ENCODE results near the gene DLG2.

Gene DLG2

DNA sequence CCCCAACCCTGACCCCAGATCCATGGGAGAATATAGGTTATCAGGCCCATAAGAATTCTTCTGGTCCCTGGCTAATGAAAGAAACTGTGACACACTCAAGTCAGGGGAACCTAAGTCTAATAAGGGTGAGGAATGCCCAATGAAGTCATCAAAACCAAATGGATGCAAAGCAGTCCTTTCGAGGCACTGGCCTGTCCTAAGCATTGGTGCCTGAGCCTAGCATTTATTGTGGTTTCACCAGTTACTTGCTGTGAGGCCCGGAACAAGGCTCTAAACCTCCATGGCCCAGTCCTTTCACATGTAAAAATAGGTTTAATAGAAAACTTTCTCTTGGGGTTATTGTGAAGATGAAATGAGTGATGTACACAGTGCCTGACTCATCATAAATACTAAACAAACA is 712.6 kb downstream of the DLG2 start:
- no peak for DNase-seq

DNA sequence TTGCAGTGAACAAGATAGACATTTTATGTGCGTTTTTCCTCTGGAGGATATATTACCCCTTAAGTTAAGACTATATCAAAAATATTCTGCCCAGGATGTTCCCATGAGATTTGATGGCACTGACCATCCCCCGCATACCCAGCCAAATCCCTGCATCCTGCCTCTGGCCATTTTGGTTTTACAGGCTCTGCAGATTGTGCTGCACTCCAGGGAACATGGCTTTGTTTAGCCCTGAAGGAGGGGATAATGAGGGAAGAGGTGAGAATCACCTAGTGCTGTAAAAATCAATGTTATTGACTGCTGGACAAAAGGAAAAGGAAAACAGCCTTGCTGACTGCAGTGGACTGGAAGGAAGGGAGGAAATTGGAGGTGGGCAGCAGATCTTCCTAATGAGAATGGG is 717.4 kb downstream of the DLG2 start:
- no peak for DNase-seq

DNA sequence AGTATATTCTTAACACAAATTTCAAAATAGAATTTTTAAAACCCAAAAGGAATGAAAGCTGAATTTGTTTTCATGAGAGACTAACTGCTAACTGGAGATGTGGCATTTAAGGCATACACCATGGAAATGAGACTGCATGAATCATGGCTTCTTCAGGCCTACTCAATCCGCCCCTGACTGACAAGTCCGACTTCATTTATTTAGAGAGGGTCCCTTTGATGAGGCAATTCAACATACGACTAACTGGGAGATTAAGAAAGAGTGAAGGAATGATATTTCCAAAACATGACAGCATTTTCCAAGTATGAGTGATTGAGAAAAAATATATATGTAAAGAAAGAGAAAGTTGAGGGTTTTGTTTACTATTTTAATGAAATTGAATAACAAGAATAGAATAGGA is 720.1 kb downstream of the DLG2 start:
- no peak for DNase-seq

GRCh38 chr11:84905411-84905810 is 721.7 kb downstream of the DLG2 start:
- DNase-seq: no peak

- DNase-seq: no peak
Observed at GRCh38 chr11:84902445-84902844, 724.7 kb downstream of the DLG2 start.

GRCh38 chr11:84901991-84902390 is 725.2 kb downstream of the DLG2 start:
- peak in 1 of 56 donors; percentile 6 for DNase-seq

DNA sequence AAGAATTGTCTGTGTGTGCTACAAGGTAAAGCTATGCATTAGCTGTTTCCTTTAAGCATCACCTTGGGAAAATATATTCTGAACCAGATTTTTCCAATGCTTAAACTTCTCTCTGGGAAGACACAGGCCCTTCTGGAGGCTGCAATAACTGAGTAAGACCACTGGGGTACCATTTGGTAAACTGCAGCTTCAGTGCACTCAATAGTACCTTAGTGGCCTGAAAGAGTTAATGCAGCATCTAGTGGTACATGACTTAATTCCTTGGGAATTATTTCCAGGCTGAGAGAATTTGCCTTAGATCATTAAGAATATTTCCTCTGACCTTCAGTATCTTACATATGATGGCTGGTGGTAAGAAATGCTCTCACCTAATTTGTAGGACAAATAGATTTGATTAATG is 727.4 kb downstream of the DLG2 start:
- no peak for DNase-seq

DNA sequence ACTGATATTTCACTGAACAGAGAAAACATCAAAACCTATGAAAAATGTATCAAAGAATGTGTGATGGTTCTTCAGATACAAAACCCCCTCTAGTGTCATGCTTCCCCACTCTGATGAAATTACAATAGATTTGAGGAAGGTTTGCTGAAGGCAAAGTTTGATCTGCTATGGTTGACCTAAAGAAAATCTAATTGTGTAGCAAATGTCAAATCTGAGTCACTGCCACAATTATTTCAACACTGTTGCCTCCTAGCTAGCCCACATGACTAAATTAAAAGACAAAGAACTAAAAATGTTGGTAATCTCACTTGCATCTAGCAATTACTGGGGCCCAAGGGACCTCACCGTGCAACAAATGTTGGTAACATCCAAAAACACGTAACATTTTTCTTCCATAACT is 728.0 kb downstream of the DLG2 start:
- DNase-seq: no peak

- DNase-seq: no peak
Observed at GRCh38 chr11:84894666-84895065, 732.5 kb downstream of the DLG2 start.

DNA sequence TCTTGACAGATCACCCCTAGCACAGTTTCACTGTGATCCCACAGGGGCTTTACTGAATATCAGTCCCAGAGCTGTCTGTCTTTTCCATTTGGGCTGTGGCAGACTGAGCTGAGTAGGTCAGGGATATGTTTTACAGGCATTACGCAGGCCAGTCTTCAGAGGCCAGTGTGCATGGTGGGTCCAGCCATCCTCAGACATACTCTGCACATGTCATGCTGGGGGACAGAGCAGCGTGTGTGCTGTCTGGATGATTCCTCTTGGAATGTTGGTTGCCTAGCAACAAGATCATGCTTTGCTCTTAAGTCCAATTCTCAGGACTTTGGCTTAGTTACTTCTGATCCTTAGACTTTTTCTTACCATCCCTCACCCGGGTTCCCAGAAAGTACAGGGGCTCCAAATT is 736.5 kb downstream of the DLG2 start:
- DNase-seq: no peak

GRCh38 chr11:84889556-84889955 is 737.6 kb downstream of the DLG2 start:
- no peak for DNase-seq

DNA sequence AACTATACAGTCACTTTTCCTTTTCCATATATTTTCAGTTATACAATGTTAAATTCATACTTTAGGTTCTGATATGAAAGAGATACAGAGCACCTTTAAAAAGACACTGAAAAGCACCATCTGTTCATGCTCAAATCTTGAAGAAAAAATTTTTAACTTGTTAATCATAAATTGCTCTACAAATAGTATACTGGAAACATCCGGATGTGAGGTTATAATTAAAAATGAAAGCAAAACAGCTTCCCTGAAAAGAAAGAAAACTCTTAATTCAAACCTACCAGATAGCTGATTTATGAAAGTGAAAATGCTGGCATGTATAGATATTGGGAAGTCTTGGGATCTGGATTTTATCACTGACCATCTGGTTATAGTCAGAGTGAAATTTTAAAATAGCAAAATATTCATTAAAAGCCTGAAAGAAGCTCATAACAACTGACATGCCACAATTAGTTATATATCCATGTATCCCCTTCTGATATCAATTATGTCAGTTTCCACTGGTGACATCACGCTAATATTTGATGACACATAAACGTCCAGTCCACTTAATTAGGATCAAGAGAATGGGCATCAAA is 740.0 kb downstream of the DLG2 start:
- no peak for DNase-seq

DNA sequence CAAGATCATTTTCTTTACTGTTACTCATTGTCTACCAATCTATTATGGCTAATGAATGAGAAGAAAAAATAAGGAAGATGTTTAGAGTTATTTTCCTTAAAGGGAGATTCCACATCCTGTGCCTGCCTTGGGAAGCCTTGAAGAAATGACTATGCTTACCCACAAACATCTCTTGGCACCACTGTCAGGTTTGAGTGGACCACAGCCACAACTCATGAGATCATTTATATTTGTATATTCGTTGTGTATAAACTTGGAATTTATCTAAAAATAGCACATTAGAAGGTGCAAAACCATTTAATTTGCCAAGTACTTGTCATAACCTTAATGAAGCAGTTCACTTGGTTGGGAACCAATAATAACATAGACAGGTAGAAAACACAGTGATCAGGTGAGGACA is 740.8 kb downstream of the DLG2 start:
- no peak for DNase-seq

DNA sequence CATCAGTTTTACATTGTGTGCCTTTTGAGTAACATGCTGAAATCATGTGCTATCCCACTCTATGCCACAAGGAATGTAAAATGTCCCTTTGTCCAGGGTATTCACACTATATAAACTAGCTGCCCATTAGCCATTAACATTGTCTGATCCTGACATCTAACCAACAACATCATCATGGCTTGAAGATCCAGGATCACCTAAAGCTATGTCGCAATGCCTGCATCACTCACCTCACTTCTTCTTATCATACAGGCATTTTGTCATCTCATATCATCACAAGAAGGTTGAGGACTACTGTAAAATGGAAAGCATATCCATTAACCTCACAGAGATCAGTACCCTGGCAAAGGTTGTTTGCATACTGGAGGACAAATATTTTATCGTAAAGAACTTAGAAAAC is 742.3 kb downstream of the DLG2 start:
- DNase-seq: no peak

DNA sequence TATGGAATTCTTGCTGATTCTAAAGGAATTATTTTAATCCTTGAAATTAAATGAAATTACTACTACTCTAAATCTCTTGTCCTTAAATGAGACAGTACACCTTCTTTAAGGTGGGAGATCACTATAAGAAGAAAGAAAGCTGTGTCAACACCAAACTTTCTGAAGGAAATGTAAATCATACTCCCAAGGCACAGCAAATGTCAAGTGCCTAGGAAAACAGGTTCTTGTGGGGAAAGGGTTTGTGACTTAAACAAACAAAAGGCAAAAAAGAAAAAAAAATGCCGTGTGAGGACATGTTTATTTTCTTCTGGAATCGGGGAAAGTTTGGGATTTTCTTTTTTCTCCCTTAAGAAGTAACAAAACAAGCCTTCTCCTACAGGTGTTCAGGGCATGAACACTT is 745.1 kb downstream of the DLG2 start:
- DNase-seq: no peak

DNA sequence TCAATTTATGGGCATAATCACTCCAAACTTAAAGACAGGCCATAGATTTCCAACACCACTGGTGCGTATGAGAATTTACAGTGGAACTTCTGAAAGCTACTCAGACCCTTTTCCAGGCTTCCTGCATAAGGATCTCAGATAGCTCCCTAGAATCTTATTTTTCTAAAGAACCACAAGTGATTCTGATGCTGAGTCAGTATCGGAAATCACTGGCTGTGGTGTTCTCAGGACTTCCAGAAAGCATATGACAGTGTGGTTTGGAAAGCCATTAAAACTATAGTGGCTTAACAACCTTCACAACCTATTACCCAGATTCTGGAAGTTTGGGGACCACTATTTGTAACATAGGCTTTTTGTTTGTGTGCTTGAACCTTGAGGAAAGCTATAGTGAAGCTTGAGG is 756.0 kb downstream of the DLG2 start:
- no peak for DNase-seq

DNA sequence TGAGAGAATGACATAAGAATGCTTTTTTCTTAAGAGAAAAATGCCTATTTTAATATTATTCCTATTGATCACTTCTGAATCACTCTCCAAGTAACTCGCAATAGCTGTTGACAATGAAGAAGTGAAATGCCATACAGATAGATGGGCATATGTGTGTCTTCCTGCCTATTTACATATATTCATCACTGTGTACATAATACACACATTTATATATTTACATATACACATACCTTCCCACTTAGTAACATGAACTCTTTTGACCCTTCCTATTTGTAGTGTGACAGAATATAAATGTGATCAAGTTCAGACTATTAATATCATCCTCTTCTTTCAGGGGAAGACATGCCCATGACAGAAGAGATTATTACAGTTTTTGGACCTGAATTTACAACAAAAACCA is 756.7 kb downstream of the DLG2 start:
- DNase-seq: no peak

GRCh38 chr11:84866922-84867321 is 760.2 kb downstream of the DLG2 start:
- DNase-seq: no peak

GRCh38 chr11:84865791-84866535 is 761.2 kb downstream of the DLG2 start:
- no peak for DNase-seq

DNA sequence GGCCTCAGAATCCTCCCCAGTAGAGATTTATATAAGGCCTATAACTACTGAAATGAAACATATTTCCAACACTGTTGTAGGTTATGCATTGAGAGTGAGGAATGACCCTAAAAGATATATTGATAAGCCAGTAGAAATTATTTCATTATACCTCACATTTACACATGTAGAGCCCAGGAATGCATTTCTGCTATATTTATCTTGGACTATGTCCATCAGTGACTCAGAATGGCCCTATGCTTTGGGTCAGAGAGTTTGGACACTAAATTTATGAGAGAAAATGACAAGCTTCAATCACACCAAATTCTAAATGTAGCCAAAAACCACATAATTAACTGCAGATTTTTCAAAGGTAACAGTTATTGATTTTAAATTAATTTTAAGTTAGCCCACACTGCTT is 761.9 kb downstream of the DLG2 start:
- no peak for DNase-seq

GRCh38 chr11:84857746-84858145 is 769.4 kb downstream of the DLG2 start:
- no peak for DNase-seq

DNA sequence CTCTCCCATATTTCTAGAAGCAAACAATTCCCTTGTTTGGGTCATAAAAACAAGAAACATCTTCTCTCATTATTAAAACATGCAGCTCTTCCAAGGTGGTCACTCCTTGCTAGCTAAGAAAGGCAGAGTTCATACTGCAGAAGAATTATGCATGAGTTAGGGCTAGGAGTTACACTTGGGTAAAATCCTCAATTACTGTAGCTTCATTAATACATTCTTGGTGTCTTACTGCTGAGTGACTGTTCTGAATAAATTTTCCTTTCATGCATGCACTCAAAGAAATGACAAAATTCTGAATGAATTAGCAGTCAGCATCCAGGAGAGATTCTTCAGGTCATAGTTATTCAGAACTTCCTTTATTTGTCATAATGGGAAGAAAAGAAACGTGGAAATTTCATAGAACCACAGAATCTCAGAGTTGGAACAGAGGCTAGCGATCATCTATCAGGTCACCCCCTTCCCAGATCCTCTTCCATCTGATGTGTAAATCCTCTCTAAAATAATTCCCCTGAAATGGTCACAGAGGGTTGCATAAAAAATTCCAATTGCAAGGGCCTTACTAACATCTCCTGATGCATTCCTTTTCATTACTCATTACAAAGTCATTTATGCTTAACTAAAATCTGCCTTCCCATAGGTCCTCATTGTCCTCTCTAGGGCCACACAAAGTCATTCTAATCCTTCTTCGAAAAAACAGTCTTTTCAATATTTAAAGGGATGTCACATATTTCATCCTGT is 771.5 kb downstream of the DLG2 start:
- no peak for DNase-seq

DNA sequence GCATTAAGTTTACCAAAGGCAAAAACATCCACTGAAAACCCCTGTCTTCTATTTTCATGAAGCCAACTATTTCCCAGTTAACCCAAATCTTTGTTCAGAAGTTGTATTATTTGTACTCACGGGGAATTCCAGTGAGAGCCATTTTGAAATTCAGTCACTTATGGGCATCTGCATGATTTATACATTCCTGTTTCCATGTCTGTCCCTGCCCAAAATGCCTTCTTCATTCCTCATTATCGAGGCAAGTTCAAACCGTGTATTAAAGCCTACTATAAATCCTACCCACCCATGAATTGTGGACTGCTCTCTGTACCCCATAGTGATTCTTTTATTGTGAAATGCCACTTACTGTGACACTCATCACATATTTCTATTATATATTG is 772.7 kb downstream of the DLG2 start:
- DNase-seq: no peak

Data from amygdala (tissue), 56 donors.